ENCODE data around the gene C1QTNF1.

The C1QTNF1 gene

DNA sequence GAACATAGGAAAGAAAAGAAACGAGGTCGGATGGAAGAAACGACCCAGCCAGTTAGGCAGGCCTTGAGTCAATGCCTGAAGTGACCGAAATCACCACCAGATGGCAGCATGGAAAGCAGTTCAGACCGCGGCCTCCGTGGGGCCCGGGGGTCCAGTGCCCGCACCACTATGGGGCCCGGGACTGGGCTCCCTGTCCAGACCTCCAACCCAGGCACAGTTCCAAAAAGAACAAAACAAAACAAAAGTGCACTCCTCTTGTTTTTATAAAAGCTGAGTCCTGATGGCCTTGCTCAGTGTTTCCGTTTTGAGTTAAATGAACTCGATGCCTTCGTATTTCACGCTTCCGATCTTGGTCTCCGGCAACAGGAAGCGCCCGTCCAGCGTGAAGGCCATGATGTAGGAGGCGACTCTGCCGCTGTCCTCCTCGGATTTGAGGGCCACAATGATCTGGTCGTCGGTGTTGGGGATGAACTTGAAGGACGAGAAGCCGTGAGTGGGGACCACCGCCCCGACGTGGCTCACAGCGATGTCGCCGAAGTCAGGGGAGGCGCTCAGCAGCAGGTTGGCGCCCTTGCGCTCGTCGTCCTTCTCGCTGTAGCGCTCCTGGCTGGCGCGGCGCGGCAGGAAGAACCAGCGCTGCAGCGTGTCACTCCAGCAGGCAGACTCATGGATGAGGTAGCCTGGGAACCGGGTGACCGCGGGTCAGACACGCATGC, 30.6 kb upstream of the C1QTNF1 start:
- DNase-seq, result no peak

DNA sequence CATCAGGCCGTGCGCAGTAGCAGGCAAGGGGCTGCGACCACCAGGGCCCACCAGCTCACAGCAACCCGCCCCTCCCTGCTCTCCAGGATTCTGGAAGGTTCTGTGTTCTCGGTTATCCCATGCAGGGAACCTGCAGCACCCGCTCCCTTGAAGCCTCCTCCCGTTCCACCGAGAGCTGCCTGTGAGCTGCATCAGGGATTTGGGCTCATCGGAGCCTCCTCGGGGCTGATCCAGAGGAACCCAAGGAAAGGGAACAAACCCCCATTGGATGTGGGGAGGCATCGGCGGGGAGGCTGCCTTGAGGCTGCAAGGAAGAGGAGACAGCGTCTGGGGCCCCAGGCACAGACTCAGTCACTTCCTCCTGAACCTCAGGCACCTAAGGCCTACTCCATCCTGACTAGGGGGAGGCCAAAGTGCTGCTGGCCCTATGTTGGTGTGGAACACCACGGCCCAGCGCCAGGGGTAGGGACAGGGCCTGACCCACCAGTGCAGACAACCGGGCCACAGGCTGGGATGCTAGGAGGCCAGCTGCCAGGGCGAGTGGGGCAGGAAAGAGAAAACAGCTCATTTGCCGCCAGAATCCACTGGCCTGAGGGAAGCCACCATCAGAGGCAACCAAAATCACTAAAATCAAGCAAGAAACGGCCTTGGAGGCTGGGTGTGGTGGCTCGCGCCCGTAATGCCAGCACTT, 29.8 kb upstream of the C1QTNF1 start:
- DNase-seq, result no peak

DNA sequence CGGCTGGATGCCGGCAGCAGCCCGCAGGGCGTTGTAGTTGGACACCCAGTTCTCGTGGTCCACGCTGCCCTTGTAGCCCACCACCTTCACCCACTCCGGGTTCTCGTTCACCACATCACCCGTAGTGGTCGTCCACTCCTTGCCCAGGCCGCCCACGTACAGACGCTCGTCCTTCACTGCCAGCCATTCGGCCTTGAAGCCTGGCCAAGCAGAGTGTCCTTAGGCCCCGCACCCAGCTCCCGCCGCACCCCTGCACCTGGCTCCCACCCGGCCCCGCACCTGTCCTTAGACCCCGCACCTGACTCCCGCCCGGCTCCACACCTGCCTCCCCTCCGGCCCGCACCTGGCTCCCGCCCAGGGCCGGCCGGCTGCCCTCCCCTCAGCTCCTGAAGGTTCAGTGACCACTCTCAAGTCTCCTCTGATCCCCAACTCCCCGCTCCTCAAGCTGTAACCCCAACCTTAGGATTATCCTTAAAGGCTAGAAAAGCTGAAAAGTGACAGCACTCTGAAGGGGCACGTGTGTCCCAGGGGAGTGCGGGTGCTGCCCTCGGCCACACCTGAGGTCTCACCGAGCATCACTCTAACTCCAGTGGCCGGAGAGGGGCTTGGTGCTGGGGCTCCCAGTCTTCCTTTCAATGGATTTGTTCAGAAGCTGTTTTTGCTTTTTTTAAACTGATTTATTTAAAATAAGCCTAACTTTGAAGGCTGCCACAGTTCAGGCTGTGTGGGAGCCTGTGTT, 28.8 kb upstream of the C1QTNF1 start:
- DNase-seq, result no peak

DNA sequence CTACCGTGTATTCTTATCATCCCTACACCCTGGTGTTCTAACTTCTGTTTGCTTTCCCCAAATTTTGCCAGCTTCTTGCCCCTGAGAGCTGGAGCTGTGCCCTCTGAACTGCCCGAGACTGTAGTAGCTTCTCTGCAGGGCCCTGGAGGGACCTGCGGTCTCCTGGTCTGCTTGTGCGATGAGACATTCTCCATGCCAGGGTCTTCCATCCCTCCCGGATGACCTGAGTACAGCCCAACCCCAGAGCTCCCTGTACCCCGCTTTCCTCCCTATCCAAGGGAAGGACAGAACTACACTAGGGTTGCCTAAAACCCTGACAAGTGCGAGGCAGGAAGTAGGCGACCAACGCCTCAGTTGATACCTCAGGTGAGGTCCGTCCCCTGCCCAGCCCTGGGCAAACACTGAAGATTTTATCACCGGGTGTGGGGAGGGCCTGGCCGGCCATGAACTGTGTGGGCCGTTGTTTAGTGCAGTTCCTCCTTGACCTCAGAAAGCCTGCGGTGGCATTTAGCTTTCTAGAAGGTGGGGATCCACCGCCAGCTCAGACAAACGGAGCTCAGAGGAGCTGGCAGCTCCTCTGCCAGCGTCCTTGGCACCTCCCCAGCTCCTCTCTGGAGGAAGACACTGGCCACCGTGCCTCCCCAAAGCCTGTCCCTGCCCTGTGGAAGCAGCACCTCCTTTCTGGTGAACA, 28.1 kb upstream of the C1QTNF1 start:
- no peak for DNase-seq

DNA sequence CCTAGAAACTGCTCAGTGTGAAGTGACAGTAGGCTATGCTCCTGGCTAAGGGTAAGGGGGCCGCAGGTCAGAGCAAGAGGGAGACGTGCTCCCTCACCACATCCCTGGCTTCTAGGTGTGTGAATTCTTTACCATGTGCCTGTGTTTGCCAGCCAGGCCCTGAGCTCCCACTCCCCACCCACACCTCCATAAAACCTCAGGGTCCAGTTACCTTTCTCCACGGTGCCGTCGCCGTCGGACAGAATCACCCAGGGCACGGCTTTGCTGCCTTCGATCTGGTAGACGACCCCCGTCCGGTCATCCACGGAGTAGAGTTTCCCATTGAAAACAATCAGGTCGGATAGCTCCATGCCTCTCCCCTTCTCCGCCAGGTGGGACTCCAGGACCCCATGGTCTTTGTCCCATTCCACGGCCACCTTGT, 27.2 kb upstream of the C1QTNF1 start:
- no peak for DNase-seq

DNA sequence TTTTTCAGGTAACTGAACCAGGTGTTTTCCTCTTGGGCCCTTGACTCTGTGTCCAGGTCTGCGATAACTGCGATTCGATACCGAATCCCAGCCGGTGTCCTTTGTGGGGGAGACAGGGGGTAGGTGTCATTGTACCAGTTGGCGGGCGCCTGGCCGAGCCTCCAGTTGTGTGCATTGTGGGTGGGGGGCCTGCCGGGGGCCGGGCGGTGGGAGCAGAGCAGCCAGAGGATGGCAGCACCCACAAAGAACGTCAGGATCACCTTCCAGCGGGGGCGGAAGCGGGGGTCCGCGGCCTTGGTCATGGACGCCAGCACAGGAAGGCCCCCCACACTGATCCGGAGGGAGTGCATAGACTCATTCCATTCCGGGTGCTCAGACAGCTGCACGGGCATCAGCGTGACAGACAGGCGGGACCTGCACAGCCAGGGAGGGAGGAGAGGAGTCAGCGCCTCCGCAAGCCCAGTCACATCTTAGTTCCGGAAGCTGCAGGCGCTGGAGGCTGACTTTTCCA, 26.7 kb upstream of the C1QTNF1 start:
- no peak for DNase-seq

DNA sequence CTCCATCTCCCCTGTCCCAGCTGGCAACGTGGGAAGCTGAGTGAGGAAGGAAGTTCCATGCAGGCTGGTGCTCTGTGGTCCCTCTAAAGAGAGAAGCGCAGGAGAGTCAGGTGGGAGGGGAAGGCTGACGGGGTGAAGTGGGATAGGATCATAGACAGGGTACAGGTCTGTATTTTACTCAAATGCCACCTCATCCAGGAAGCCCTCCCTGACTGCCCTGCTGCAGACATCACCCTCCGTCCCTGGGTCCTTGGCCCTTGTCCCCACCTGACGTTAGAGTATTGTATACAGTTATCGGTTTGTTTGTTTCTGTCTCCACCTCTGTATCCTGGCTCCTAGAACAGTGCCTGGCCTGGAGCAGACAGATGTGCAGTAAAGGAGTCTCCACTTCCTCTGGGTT, 26.1 kb upstream of the C1QTNF1 start:
- no peak for DNase-seq

DNA sequence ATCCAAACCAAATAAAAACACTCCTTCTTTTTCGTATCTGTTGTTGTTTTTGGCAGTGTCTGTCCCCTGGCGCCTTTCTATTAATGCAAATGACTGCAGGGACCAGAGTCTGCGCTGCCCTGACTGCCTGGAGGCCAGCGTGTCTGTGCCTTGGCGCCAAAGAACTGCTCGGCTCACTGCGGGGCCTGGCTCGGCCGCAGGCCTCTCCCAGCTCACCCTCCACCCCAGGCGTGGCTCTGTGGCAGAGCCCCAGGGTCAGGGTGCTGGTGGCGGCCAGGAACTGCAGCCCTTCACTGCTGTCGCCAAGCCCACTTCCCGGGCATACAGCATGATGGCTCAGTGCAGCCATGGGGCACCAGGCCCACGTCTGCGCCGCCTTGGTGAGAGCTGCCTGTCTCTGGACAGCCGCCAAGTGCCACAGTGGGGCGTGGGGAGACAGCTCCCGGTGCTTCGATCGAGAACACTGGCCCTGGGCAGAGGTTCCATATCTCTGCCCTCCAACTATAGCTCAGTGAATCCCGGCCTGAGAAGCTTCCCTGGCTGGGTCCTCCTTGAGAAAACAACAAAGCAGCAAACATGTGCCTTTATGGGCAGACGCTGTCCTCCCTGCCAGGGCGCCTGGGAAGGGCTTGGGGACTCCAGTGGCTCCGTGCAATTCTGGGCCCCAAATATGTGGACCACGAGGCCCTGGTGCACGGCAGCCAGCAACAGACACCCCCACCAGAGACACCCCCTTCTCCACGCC, 25.5 kb upstream of the C1QTNF1 start:
- no peak for DNase-seq

DNA sequence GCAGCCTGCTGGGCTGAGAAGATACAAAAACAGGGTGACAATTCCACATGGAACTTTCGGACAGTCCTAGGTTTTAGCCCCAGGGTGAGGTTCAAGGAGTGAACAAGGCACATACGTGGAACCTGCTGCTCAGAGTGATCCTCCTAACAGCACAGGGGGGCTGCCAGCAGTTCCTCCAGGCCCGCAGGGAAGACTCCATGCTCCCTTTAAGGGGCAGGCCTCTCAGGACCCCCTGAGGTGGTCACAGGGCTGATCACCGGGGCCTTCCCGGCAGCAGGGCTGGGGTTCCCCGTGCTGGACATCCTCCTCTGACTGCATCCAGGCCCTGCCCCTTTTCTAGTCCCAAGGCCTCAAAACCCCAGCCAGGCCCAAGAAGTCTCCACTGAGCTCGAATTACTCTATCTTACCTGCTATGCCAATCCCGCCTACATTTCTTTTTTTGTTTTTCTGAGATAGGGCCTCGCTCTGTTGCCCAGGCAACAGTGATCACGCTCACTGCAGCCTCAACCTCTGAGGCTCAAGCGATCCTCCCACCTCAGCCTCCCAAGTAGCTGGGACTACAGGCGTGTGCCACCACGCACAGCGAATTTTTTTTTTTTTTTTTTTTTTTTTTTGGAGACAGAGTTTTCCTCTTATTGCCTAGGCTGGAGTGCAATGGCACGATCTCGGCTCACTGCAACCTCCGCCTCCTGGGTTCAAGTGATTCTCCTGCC, 24.8 kb upstream of the C1QTNF1 start:
- no peak for DNase-seq

DNA sequence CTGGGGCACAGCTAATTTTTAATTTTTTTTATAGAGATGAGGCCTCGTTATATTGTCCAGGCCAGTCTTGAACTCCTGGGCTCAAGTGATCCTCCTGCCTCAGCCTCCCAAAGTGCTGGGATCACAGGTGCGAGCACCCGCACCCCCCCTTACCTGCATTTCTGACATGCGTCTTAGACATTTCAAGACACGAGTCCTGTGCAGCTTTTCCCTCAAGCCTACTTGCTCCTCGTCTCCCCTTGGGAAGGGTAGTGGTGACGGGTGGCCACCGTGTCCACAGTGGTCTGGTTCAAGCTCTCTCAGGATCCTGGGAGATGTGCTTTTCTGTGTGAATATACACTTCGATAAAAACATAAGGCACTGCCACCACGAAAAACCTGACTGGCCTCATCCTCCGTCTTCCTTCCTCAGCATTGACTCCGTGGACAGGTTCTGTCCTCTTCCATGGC, 24.0 kb upstream of the C1QTNF1 start:
- no peak for DNase-seq

DNA sequence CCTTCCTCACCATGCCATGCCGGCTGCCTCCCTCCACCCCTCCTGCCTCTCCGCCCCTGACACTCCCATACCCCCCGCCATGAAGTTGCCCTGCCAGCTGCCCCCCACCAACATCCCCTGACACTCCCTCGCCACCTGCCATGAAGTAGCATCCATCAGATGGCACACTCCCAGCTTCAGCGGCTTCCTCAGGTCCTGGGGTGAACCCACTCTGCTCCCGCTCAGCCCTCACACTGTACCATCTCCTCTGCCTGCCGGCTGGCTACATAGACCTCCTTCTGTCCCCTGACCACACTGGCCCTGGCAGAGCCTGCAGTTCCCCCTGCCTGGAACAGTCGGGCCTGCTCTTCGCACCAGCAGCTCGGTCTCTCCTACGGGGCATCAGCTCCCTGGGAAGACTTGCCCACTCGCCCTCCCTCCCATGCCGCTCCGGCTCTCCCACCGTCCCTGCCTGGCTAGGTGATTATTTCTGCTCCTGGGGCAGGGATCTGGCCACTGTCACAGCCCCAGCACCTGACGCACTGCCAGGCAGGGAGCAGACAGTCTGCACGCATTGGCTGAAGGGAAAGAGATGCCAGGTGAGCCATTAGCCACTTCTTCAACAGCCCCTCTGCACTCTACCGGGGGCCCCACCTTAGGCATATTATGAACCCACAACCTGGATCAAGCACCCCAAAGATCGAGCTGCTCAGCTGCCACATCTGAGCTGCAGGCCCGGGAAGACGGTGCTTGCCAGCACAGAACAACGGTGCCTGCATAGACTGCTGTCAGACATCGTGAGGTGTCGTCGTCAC, 23.4 kb upstream of the C1QTNF1 start:
- DNase-seq, result no peak

DNA sequence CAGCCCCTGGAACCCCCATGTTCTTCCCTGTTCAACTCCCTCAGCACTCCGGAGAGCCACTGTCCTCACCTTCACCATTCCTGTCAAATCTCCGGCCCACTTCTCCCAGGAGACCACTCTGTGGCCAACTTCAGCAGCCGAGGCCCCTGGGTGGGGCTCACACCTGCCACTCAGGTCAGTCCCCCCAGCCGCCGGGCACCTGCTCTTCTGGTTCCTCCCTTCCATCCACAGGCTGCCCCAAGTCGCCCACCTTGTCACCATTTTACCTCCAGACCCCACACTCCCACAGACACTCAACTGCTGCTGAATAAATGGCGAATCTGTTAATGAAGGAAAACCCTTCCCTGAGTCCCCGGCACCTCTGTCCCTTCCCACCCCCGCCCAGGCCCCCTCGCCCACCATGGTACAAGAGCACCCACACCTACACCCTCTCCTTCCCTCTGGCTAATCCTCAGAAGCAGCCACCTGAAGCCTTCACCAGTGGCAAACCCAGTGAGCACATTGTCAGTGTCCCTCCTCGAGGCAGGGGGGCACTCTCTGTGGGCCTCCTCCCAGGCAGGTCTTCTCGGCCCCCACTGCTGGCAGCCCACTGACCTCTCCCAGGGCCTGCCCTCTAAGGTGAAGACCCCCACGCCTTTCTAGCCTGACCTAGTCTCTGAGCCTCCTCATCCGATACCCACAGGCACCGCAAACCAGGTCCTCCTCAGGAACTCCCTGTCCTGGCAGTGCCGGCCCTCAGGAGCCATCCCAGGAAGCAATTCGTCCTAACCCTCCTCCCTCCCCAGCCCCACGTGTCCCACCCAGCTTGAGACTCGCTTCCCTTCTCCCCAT, 22.6 kb upstream of the C1QTNF1 start:
- DNase-seq, result no peak

DNA sequence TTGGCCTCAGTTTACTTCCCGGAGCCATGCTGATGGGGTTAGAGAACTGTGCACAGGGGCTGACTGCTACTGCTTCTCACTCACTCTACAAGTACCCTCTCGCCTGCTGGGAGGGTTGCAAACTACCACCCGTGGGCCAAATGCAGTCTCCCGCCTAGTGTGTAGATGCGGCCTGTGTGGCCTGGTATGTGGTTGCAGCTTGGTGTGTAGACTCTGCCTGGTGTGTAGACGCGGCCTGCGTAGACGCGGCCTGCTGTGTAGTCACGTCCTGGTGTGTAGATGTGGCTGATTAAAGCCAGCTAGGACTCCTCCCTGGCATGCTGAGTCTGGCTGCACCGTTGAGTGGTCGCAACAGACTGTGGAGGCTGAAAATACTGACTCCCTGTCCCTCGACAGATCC, 21.7 kb upstream of the C1QTNF1 start:
- DNase-seq, result no peak

DNA sequence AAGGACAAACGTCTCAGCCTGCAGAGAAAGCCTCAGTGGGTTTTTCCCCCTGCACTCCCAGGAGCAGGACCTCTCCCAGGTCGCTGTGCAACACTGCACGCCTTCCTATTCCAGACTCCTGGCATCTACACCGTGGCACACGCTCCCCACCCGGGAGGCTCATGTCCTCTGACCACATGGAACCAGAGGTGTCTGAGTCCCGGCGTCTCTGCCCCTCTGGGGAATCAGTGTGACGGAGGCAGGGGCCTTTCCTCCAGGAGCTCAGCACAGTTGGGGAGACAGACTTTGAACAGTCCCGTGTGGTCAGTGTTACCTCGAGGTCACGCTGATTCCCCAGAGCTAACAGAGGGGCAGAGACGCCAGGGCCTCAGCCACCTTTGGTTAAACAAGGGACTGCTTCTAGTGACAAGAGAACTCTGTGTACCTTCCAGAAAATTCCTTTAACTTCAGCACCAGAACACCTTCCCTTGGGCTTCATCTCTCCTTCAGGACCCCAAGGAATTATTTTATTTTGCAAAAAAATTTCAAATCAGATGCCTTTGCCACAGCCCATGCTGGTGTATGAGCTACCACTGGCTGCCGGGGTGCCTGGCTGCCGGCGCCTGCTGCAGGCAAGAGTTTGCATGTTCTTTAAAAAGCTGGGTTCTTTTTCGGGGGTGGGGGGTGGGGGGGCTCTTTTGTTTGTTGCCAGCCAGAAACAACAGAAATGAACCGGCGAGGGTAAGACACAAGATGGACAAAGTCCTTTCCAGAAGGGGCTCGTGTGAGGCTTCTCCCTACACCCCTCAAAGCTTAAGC, 21.0 kb upstream of the C1QTNF1 start:
- DNase-seq, result no peak

DNA sequence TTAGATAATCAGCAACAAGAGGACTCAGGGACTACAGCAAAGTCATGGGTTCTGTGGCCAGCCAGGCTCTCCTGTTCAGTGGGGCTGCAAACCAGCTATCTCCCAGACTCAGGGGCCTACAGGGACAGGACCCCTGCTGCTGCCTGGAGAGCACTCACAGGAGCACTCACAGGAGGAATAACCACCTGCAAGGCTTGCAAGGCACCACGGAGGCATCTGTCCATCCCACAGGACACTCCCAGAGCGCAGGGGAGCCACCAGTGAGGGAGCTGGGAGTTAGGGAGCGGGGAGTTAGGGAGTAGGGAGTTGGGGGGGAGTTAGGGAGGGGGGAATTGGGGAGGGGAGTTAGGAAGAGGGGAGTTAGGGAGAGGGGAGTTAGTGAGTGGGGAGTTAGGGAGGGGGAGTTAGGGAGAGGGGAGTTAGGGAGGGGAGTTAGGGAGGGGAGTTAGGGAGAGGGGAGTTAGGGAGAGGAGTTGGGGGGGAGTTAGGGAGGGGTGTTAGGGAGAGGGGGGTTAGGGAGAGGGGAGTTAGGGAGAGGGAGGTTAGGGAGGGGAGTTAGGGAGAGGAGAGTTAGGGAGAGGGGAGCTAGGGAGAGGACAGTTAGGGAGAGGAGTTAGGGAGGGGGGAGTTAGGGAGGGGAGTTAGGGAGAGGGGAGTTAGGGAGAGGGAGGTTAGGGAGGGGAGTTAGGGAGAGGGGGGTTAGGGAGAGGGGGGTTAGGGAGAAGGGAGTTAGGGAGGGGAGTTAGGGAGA, 20.1 kb upstream of the C1QTNF1 start:
- no peak for DNase-seq

DNA sequence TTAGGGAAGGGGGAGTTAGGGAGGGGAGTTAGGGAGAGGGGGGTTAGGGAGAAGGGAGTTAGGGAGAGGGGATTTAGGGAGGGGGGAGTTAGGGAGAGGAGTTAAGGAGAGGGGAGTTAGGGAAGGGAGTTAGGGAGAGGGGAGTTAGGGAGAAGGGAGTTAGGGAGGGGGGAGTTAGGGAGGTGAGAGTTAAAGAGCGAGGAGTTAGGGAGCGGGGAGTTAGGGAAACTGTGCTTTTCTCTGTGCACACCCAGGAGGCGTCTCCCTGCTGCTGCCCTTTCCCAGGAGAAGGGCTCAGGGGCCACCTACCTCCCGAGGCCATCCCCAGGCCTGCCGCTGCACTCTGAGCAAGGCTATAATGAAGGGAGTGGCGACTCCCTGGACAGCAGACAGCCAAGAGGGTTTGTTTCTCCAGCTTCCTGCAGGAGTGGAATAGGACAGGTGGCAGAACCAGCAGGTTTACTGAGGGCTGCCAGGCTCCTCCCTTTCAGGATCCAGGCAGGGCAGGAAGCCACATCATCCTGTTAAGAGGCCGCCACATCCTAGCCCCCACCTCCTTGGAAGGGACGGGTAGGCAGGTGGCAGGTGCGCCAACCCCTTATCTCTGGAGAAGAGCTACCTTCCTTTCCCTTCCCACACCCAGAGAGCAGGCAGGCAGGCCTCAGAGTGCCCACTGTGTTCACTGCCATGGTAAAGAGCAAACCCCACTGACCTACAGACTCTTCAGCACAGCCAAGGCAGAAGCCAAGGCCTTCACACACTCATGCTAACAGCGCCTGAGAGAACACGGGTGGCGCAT, 18.7 kb upstream of the C1QTNF1 start:
- no peak for DNase-seq

DNA sequence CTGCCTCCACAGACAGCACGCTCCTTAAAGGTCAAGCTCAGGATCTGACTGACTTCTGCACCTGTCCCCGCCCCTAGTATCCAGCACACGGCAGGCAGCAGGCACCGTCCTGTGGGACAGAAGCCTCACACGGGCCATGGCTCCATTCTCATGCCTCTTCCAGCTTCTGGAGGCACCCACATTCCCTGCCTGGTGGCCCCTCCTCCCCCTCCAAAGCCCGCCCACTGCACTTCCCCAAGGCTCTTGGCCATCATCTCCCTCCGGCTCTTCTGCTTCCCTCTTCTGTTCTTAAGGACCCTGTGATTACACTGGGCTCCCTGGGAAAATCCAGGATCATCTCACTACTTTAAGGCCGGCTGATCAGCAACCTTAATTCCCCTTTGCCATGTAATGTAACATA, 17.9 kb upstream of the C1QTNF1 start:
- no peak for DNase-seq
